ENCODE data around the gene KIDINS220. TPM values are rescaled to one million over a fixed set of nuclear protein-coding genes. Genes with fewer than 3 reads are reported as not detected.

The KIDINS220 gene
- total and polyA plus RNA-seq, 2 of the 13 experiments (the other 11 are each of a cell fraction or from before 2014, with no cell fraction given), result 25.2 to 32.3 TPM

DNA sequence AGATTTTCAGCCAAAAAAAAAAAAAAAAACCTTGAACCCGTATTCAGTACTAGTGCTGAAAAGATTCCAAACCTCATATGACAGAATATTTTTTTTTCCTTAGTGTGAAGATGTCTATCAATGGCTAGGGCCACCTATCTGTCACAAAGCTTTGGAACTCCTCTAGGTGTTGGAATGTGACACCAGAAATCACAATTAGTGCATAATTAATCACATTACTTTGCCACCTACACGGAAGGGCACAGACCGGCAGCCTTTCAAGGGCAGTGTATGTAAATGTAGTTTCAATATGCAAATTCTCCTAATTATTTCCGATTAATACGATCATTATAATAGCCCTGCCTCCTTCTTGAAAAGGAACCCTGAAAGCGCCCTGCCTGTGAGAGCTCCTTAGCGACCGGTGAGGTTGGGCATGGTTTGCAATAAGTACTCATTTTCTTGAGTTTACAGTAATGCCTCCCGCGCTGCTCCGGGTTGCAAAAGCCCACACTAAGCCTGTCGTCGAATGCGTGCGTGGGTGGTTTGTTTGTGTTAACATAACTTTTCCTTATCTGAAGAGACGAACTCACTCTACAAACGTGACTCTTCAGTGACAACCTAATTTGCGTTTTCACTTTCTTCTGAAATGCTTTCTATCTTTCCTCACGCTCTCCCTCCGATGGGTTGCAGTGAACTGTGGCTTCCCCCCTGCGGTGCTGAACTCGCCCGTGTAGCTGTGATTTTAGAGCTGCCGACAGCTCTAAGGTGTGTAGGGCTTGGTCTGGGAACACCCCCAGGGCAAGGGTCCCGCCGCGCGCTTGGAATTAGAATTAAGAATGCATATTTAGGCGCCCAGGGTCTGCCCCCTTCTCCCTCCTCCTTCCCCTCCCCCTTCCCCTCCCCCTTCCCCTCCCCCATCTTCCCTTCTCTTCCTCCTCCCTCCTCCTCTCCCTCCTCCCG, 156.3 kb downstream of the KIDINS220 start (continued):
- TF ChIP-seq SIX4 (CRISPR knock-in tag; IDR thresholded peaks at IDR 0.05), result no peak
- TF ChIP-seq, protein P1, sequence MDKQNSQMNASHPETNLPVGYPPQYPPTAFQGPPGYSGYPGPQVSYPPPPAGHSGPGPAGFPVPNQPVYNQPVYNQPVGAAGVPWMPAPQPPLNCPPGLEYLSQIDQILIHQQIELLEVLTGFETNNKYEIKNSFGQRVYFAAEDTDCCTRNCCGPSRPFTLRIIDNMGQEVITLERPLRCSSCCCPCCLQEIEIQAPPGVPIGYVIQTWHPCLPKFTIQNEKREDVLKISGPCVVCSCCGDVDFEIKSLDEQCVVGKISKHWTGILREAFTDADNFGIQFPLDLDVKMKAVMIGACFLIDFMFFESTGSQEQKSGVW (CRISPR knock-in tag; IDR thresholded peaks at IDR 0.05; ENCODE audit: borderline replicate concordance), result no peak
- 0 out of 2 replicates have a peak, but pooled peaks have one; percentile 37 for TF ChIP-seq ZNF790 (CRISPR knock-in tag; IDR thresholded peaks at IDR 0.05; ENCODE audit: borderline replicate concordance)
- TF ChIP-seq ZNF781 (CRISPR knock-in tag; IDR thresholded peaks at IDR 0.05; ENCODE audit: borderline replicate concordance, not compliant biosample characterization), result peak; percentile 30
- TF ChIP-seq ZNF773 (CRISPR knock-in tag; IDR thresholded peaks at IDR 0.05; ENCODE audit: borderline replicate concordance), result no peak
- 0 out of 2 replicates have a peak, but pooled peaks have one; percentile 18 for TF ChIP-seq MEF2D (CRISPR knock-in tag; IDR thresholded peaks at IDR 0.05)
- TF ChIP-seq CCAR2 (optimal IDR thresholded peaks at IDR 0.05; ENCODE audit: low read depth, low read length), result peak; percentile 85
- TF ChIP-seq CEBPB (IDR thresholded peaks at IDR 0.05; ENCODE audit: borderline replicate concordance, low read depth, low read length), result peak; percentile 9; the same call in 1 of the 2 replicates
- TF ChIP-seq RBFOX2 (IDR thresholded peaks at IDR 0.05; ENCODE audit: low read depth, low read length), result no peak
- 0 out of 2 replicates have a peak, but pooled peaks have one; percentile 24 for TF ChIP-seq ZNF232 (CRISPR knock-in tag; IDR thresholded peaks at IDR 0.05; ENCODE audit: borderline replicate concordance)
- TF ChIP-seq ZNF441 (CRISPR knock-in tag; IDR thresholded peaks at IDR 0.05; ENCODE audit: borderline replicate concordance), result 0 out of 2 replicates have a peak, but pooled peaks have one; percentile 48
- TF ChIP-seq NR2F6 (IDR thresholded peaks at IDR 0.05), result no peak
- TF ChIP-seq NR2F6 (CRISPR knock-in tag; IDR thresholded peaks at IDR 0.05), result 0 out of 2 replicates have a peak, but pooled peaks have one; percentile 7
- TF ChIP-seq SNAPC2 (CRISPR knock-in tag; IDR thresholded peaks at IDR 0.05), result 0 out of 2 replicates have a peak, but pooled peaks have one; percentile 4
- TF ChIP-seq MATR3 (CRISPR knock-in tag; IDR thresholded peaks at IDR 0.05), result no peak
- 0 out of 2 replicates have a peak, but pooled peaks have one; percentile 20 for TF ChIP-seq ZNF850 (CRISPR knock-in tag; conservative IDR thresholded peaks at IDR 0.05)
- no peak for TF ChIP-seq SNAPC5 (CRISPR knock-in tag; IDR thresholded peaks at IDR 0.05; ENCODE audit: borderline replicate concordance)
- TF ChIP-seq KDM4B (CRISPR knock-in tag; IDR thresholded peaks at IDR 0.05), result no peak
- 0 out of 2 replicates have a peak, but pooled peaks have one; percentile 0 for TF ChIP-seq ZSCAN30 (CRISPR knock-in tag; IDR thresholded peaks at IDR 0.05)
- peak; percentile 98 for TF ChIP-seq TBX3 (IDR thresholded peaks at IDR 0.05; ENCODE audit: borderline replicate concordance)
- peak; percentile 42; the same call in 1 of the 2 replicates for TF ChIP-seq IKZF5 (CRISPR knock-in tag; IDR thresholded peaks at IDR 0.05)
- no peak for TF ChIP-seq HOXA9 (CRISPR knock-in tag; IDR thresholded peaks at IDR 0.05; ENCODE audit: borderline replicate concordance)
- peak; percentile 84 for TF ChIP-seq BHLHE40 (IDR thresholded peaks at IDR 0.05; ENCODE audit: low read length)
- TF ChIP-seq PCBP1 (IDR thresholded peaks at IDR 0.05; ENCODE audit: borderline replicate concordance, low read depth, low read length), result peak; percentile 99
- TF ChIP-seq ARID3A (IDR thresholded peaks at IDR 0.05; ENCODE audit: low read depth, low read length), result peak; percentile 55
- peak; percentile 90 for TF ChIP-seq HNRNPK (IDR thresholded peaks at IDR 0.05; ENCODE audit: low read depth, low read length, poor library complexity, severe bottlenecking)

Data from HepG2 (cell line).